Subcutaneous abdominal adipose tissue (tissue), 5 donors: Measurements from ENCODE around the gene ABHD17C.

Experiments
- H3K27ac ChIP-seq: one replicate; pipeline ENCODE4 v1.7.0; 2013; ENCODE audit warnings: low read depth, mild to moderate bottlenecking, inconsistent platforms, low read length, moderate library complexity
- H3K27me3 ChIP-seq, 5 donors: one replicate each; pipeline ENCODE4 v1.7.0; 2013; ENCODE audit warnings: low read length in 5 of 5, inconsistent platforms in 1 of 5; ENCODE audit not compliant: control insufficient read depth in 5 of 5, insufficient read depth in 4 of 5
- H3K36me3 ChIP-seq, 5 donors: one replicate each; pipeline ENCODE4 v1.7.0; 2013; ENCODE audit warnings: low read length in 5 of 5; ENCODE audit not compliant: control insufficient read depth in 5 of 5, insufficient read depth in 5 of 5
- H3K4me1 ChIP-seq, 5 donors: one replicate each; pipeline ENCODE4 v1.7.0; 2013; ENCODE audit warnings: low read length in 5 of 5, mild to moderate bottlenecking in 3 of 5, moderate library complexity in 1 of 5; ENCODE audit not compliant: control insufficient read depth in 5 of 5, insufficient read depth in 5 of 5
- H3K4me3 ChIP-seq, 5 donors: one replicate each; pipeline ENCODE4 v1.7.0; 2013; ENCODE audit warnings: low read length in 5 of 5, low read depth in 1 of 5
- H3K9ac ChIP-seq, 5 donors: one replicate each; pipeline ENCODE4 v1.7.0; 2013; ENCODE audit warnings: low read length in 5 of 5, mild to moderate bottlenecking in 4 of 5, moderate library complexity in 3 of 5
- H3K9me3 ChIP-seq, 5 donors: one replicate each; pipeline ENCODE4 v1.7.0; 2013; ENCODE audit warnings: low read length in 5 of 5; ENCODE audit not compliant: control insufficient read depth in 5 of 5
- donor health status: healthy.
- donor health status: healthy.
- donor health status: healthy.
- donor health status: healthy.
- donor health status: healthy.

Gene ABHD17C

GRCh38 chr15:80727196-80727595 lies 32.1 kb downstream of the ABHD17C start:
- no peak overlapping the region for H3K9ac ChIP-seq
- no peaks in the 10 kb centered on the region for H3K4me1 ChIP-seq
- no peaks in the 10 kb centered on the region for H3K9me3 ChIP-seq
- no peak overlapping the region for H3K27ac ChIP-seq
- H3K36me3 ChIP-seq = no peaks in the 10 kb centered on the region
- no peaks in the 10 kb centered on the region for H3K27me3 ChIP-seq
- no peak overlapping the region for H3K4me3 ChIP-seq

DNA sequence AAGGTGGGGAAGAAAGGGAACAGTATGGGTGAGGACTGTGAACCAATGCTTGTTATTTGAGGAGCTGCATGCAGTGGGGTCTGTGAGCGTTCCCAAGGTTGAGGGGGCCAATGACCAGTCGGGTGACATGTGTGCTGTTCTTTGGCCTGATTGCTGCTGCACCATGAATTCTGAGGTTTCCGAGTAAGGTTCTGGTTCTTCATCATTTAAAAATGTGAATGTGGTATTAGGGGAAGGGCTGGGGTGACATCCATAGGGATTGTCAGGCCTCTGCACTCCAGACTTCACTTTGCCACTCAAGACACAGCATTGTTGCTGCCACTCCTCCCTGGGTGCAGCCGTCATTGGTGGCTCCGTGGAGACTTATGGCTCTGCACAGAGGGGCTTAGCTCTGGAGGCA lies 32.5 kb downstream of the ABHD17C start:
- no peaks in the 10 kb centered on the region for H3K36me3 ChIP-seq
- no peaks in the 10 kb centered on the region for H3K9me3 ChIP-seq
- H3K4me1 ChIP-seq = no peaks in the 10 kb centered on the region
- H3K27ac ChIP-seq = no peak overlapping the region
- H3K4me3 ChIP-seq = no peak overlapping the region
- no peak overlapping the region for H3K9ac ChIP-seq
- H3K27me3 ChIP-seq = no peaks in the 10 kb centered on the region

DNA sequence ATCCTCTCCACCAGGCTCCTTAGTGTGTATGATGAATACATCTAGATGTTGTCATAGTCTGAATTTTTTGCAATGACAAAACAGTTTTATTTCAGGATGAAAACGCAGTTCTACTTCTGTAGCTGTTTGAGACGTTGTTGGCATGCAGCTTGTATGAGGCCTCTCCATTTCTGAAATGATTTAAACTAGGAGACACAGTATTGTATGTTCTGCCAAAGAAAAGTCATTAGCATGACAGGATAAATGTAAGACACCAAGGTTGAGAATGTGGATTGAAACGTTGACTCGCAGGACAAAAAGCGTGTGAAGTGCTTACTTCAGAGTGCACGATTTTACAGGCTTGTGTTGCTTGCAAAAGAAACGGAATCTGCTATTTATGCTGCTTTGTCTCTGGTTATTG lies 35.3 kb downstream of the ABHD17C start:
- no peak overlapping the region for H3K27ac ChIP-seq
- no peaks in the 10 kb centered on the region for H3K27me3 ChIP-seq

GRCh38 chr15:80730926-80731325 lies 35.8 kb downstream of the ABHD17C start:
- H3K9ac ChIP-seq = no peak overlapping the region
- H3K27me3 ChIP-seq = no peaks in the 10 kb centered on the region
- H3K4me3 ChIP-seq = no peak overlapping the region
- H3K36me3 ChIP-seq = no peaks in the 10 kb centered on the region
- no peaks in the 10 kb centered on the region for H3K9me3 ChIP-seq
- no peak overlapping the region for H3K27ac ChIP-seq
- H3K4me1 ChIP-seq = no peaks in the 10 kb centered on the region

More for the DNA sequence above, 35.3 kb downstream of the ABHD17C start:
- Histone ChIP-seq H3K4me1 (no peaks in the 10 kb centered on the region), H3K9me3 (no peaks in the 10 kb centered on the region), H3K36me3 (no peaks in the 10 kb centered on the region), H3K4me3 (no peak overlapping the region), H3K9ac (no peak overlapping the region)

- no peak overlapping the region for H3K9ac ChIP-seq
- no peaks in the 10 kb centered on the region for H3K9me3 ChIP-seq
- no peaks in the 10 kb centered on the region for H3K4me1 ChIP-seq
- no peaks in the 10 kb centered on the region for H3K27me3 ChIP-seq
- H3K27ac ChIP-seq = no peak overlapping the region
- H3K36me3 ChIP-seq = no peaks in the 10 kb centered on the region
- H3K4me3 ChIP-seq = no peak overlapping the region
Measured at GRCh38 chr15:80732167-80732566, 37.1 kb downstream of the ABHD17C start.

DNA sequence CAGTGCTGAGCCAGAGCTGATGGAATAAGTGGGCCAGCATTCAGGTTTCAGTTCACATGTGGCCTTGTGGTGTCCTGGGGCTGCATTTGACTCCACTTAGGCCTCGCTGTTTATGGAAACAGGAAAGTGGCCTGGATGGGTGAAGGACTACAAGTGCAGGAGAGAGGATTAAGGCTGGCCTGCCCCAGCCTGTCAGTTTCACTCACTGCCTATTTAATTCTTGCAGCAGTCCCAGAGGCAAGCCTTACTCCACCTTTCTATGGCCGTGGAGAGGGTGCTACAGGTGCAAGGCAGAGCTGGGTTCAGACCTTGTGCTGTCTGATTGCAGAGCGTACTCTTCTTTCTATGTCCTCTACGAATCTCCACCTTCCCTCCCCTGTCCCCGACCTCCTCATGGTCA lies 37.7 kb downstream of the ABHD17C start:
- no peaks in the 10 kb centered on the region for H3K27me3 ChIP-seq
- no peaks in the 10 kb centered on the region for H3K4me1 ChIP-seq
- no peak overlapping the region for H3K9ac ChIP-seq
- H3K9me3 ChIP-seq = no peaks in the 10 kb centered on the region
- H3K27ac ChIP-seq = no peak overlapping the region
- H3K36me3 ChIP-seq = no peaks in the 10 kb centered on the region
- H3K4me3 ChIP-seq = no peak overlapping the region

DNA sequence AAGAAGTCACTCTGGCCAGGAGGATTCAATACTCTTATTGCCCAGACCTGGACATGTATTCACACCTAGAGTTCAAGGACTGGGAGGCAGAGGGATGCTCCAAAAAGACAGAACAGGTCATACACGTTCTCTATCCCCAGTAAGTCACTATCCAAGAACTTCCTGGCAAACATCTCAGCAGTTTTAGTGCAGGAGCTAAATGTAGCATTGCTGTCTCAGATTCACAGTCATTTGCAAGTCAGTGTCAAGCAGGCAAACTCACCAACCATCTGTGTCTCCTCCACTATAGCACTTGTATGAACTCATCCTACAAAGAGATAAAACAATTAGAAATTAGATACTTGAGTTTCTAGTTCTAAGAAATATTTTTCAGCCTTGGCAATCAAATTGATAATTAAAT lies 38.4 kb downstream of the ABHD17C start:
- H3K27ac ChIP-seq = no peak overlapping the region
- no peaks in the 10 kb centered on the region for H3K36me3 ChIP-seq
- H3K9ac ChIP-seq = no peak overlapping the region

GRCh38 chr15:80735344-80735743 lies 40.2 kb downstream of the ABHD17C start:
- H3K36me3 ChIP-seq = no peaks in the 10 kb centered on the region
- H3K9me3 ChIP-seq = peaks cover 0 to 4% (median 0%) of the 10 kb centered on the region in 5 donors
- no peak overlapping the region for H3K4me3 ChIP-seq
- no peak overlapping the region for H3K9ac ChIP-seq
- no peaks in the 10 kb centered on the region for H3K4me1 ChIP-seq
- H3K27me3 ChIP-seq = no peaks in the 10 kb centered on the region
- H3K27ac ChIP-seq = no peak overlapping the region

More for the DNA sequence above, 38.4 kb downstream of the ABHD17C start:
- Histone ChIP-seq H3K4me3 (no peak overlapping the region), H3K27me3 (no peaks in the 10 kb centered on the region), H3K9me3 (no peaks in the 10 kb centered on the region), H3K4me1 (no peaks in the 10 kb centered on the region)

DNA sequence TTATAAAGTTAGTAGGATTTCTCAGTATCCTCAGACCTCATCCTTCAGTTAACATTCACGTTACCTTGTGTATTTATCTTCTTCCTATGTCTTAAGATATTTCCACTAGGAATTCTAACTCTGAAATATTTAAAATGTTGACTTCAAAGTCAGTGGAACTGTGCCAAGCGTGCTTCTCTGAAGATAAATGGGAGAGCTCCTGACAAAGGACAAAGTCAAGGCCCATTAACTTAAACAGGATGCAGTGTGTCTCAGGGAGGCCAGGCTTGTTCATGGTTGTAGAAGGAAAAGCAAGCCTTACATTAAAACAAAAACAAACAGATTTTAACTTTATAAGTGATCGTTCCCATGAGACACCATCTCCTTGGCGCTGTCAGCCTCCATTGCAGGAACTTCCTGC lies 41.5 kb downstream of the ABHD17C start:
- Histone ChIP-seq H3K9me3 (peaks cover 0 to 4% (median 0%) of the 10 kb centered on the region in 5 donors), H3K27me3 (no peaks in the 10 kb centered on the region), H3K4me3 (no peak overlapping the region), H3K4me1 (no peaks in the 10 kb centered on the region), H3K27ac (no peak overlapping the region), H3K36me3 (no peaks in the 10 kb centered on the region), H3K9ac (no peak overlapping the region)

DNA sequence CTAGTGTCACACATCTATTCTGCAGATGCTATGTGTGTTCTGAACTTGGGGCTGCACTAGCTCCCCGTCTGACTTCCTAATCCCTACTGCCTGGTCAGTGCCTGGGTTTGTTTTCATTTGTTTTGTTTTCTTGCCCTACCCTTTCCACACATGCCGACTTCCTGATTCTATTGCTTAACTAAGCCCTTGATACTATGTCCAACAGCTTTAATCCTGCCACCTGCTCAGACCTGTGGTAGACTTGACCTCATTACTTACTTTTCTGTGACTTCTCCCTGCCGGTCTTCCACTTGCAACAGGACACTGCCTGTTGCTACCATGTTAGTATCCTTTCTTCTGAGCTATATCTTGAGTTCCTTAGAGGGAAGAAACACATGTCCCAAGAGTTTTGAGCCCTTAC lies 44.8 kb downstream of the ABHD17C start:
- Histone ChIP-seq H3K27ac (no peak overlapping the region), H3K4me1 (no peaks in the 10 kb centered on the region)

GRCh38 chr15:80742081-80742480 lies 47.0 kb downstream of the ABHD17C start:
- Histone ChIP-seq H3K4me1 (no peaks in the 10 kb centered on the region), H3K27ac (no peak overlapping the region)

More for the DNA sequence above, 44.8 kb downstream of the ABHD17C start:
- H3K4me3 ChIP-seq = no peak overlapping the region
- H3K9me3 ChIP-seq = peaks cover 0 to 4% (median 0%) of the 10 kb centered on the region in 5 donors
- no peaks in the 10 kb centered on the region for H3K36me3 ChIP-seq
- H3K9ac ChIP-seq = no peak overlapping the region
- H3K27me3 ChIP-seq = no peaks in the 10 kb centered on the region

More at GRCh38 chr15:80742081-80742480, 47.0 kb downstream of the ABHD17C start:
- Histone ChIP-seq H3K4me3 (no peak overlapping the region), H3K27me3 (no peaks in the 10 kb centered on the region), H3K9me3 (peaks cover 0 to 4% (median 0%) of the 10 kb centered on the region in 5 donors), H3K9ac (no peak overlapping the region), H3K36me3 (no peaks in the 10 kb centered on the region)
